ENCODE data around the gene DCDC1.

Gene DCDC1

DNA sequence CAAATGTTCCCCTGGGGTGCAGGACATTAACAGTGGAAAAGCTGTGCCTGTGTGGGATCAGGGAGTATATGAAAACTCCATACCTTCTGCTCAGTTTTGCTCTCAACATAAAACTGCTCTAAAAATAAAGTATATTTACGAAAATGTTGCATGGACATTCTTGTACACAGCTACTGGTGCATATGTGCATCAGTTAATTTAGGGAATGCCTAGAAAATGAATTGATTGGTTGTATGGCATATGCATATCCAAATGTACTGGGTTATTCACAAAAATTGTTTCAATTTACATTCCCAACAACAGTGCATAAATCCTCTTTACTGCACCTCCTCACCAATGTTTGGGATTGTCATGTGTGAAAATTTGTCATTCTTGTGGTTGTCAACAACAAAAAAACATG, 532.3 kb downstream of the DCDC1 start:
- DNase-seq (ENCODE audit: low read depth): no peak

DNA sequence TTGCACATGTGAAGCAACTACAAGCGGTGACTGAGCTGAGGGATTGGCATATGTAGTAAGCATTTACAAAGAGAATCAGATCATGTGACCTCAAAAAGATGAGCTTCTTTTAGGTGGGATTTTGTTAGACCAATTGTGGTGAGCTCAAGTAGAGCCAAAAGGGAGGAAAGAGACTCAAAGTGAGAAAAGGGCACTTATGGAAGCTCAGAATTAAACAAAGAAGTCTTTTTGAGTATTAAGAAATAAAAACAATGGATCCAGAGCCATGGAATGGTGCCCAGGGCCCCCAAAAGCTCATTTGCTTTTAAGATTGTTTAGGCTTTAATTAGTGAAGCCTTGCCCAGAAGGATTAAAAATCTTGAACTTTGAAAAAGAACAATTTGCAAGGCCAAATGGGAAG, 536.7 kb downstream of the DCDC1 start:
- DNase-seq (ENCODE audit: low read depth): no peak

DNA sequence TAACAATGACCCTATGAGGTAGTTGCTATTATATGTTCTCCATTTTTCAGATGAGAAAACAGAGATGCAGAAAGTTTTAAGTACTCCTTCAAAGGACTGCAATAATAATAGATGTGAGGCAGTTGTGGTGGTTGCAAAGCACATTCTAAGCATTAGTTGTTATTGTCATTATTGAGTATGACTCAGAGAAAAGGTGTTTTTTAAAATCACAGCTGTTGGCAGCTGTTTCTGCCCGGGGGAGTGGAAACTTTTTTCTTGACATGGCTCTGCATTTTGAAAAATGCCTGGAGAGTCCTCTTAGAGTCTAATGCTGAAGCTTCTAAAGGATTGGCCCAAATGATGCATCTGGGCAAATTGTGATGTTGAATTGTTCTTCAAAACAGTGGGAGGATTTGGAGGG, 538.9 kb downstream of the DCDC1 start:
- no peak for DNase-seq (ENCODE audit: low read depth)

DNA sequence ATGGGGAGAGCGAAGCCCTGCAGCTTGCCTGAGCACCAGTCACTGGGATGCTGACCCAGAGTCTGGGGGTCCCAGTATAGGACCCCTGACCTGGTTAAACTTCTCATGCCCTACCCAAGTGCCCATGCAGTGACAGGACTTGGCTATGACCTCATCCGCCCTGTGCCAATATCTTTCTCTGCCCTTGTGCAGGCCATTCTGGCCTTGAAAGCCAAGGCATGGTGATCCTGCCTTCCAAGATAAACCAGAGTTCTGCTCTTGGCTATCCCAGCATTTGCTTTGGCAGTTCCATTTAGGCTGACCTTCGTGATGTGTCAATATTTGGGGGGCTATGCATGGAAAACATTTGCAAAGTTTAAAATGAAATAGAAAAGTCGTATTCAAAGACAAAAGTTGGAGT, 542.6 kb downstream of the DCDC1 start:
- DNase-seq (ENCODE audit: low read depth): no peak

DNA sequence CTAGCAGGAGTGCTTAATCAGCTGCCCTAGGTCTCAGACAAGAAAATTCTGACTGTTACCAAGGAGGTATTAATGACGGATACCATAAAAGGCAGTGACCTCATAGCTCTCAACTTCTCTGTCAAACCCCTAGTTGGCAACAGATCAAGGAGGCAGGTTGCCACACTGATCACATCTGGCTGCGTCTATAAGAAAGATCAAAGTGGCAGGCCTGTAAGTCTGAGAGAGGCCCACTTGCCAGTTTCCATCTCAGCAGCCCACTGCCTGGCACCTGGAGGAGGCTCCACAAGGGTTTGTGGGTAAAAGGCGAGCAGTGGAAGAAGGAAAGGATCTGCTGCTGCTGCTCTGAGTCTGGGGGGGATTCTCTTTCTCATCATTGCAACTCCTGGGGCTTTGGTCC, 543.8 kb downstream of the DCDC1 start:
- no peak for DNase-seq (ENCODE audit: low read depth)

DNA sequence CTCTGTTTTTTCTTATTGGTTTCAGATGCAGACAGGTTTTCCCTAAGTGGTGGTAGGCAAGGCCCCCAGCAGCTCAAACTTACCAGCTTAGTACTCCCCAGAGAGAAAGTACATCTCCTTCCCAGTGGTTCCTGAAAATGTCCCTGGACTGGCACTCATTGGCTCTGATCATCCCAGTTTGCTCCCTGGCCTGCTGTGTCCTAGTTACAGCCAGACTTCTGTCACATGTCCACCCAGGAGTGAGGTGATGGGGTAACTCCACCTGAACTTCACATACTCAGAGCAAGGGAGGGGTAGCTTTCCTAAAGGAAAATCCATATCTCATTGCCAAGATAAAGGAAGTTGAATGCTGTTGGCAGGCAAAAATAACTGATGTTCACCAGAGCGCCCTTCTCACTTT, 546.4 kb downstream of the DCDC1 start:
- DNase-seq (ENCODE audit: low read depth): no peak

DNA sequence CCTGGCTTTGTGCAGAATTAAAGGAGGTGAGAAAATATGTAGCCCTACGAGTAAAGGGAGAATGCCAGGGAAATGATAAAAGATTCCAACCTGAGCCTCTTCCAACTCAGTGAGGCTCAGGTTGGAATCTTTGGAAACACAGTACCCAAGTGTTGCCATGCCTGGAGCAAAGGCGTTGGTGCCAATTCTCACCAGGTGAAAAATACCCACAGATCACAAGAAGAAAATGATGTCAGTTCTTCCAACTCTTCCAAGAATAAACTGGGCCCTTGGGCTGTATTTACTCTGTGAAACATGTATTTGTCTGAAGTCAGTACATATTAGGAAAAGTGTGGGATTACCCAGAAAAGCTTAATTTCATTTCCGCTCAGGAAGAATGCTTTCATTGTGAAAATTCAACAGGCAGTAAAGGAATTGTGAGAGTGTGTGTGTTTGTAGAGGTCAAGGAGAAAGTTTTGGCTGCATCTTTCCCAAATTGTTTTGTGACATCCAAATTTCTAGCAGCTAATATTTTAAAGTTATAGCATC, 548.0 kb downstream of the DCDC1 start:
- DNase-seq (ENCODE audit: low read depth): no peak

DNA sequence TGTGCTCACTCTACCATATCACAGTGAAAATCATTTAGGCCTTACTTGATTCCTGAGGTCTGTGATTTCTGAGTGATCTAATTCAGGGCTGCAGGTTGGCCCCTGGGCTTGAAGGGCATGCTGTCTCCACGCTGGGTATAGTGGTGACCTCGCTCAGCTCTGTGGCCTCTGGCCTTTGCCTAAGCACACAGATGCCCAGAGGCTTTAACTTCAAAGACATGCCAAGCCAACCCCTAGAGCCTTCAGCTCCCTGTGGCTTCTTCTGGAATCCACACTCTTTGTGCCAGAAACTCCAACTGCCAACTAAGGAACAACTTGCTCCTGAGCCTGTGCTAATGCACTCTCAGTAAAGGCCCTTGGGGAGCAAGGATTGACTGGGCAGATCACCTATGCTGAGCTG, 550.8 kb downstream of the DCDC1 start:
- DNase-seq (ENCODE audit: low read depth): no peak

DNA sequence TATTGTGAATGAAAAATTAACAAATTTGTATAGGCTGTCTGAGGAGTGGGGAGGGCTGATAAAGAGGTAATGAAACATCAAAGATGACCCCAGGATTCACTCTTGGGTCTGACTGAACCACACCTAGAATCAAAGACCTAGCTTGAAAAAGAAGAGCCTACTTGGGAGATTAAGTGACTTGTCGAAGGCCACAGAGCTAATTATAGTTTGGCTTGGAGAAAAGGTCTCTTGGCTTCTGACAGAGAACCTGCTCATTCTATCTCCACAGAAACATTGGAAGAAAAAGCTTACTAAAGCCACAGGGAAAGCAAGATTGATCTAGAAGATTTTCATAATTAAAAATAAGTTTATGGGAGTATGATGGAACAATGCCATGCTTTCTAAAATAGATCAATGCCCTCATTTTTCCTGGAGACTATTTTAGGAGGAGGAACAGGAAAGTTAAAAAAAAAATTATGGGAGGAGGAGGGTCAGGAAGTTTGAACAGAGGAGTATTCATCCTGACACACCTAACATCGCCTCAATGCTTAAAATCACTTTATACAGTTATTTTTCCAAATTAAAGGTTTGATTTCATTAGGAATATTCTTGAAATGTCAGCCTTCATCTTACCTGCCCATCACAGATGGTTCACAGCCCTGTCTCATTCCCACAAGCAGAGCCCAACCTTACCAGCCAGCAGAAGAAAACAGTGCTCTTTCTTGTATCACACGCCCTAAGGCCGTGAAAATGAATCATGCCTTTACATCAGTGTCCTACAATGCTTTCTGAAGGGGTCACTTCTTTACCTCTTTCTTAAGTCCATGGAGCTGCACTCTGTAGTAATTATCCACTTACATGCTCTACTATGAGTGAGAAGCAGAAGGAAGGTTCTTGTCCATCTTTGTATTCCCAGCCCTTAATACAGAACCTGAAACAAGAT, 552.3 kb downstream of the DCDC1 start:
- DNase-seq (ENCODE audit: low read depth): no peak

DNA sequence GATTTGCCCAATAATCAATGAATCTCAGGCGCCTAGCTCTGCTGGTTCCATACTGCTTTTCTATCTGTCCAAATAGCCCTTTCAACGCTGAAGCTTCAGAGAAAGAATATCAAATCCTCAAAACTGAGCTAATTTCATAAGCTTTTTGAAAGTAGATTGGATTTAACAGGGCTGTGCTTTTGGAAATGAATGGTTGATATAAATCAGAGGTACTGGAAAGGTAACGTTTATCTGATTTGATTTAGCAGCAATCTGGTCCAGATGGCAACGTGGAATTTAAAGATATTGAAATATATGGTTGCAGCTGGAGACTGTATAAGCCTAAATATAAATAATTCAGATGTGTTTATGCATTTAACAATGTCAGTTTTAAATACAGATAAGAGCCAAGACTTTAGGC, 553.9 kb downstream of the DCDC1 start:
- no peak for DNase-seq (ENCODE audit: low read depth)

DNA sequence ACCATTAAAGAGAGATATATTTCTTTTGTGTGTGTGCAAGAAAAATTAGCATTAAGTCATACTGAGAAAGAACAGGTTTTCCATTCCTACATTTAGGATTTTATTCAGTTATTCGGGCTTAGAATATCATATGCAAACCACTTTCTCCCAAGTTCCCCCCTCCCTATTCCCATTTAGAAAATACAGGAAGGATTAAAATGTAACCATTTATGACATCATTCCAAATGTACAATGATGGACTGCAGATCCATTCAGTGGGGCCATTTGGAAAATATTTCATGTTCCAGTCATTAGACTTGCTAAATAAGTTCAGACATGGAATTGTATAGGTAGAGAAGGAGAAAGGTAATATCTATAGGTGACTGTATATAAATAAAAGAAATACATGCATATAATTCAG, 554.8 kb downstream of the DCDC1 start:
- DNase-seq (ENCODE audit: low read depth): no peak
